ENCODE data around the gene TMCO5A.
"Not testable (repeated sequence)": the region's sequence is repeated elsewhere in the genome, so short reads cannot be mapped to it uniquely, and the experiment has no call there.

TMCO5A gene

DNA sequence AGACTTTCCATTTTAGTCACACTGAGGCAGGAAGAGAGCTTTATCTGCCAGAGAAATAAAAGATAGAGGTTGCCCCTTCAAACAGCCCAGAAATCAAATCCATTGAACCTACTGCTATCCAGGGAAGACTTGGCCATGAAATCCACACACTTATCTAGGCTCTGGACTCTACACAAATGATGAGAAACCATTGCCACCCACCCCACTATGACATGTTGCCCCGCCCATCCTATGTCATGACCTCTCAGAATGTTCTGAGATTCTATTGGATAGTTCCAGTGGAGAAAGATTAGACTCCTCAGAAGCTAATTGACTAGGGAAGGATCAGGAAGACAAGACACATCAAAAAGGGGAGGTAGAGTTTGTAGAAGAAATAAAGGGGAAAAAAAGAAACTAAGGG, at the start of gene TMCO5A:
TSS of gene TMCO5A (plus strand) at position 301 of the 400 bp plus-strand sequence. CDS start 1,684 bp downstream, outside the sequence.
- DNase-seq (ENCODE audit: low read depth): no peak

DNA sequence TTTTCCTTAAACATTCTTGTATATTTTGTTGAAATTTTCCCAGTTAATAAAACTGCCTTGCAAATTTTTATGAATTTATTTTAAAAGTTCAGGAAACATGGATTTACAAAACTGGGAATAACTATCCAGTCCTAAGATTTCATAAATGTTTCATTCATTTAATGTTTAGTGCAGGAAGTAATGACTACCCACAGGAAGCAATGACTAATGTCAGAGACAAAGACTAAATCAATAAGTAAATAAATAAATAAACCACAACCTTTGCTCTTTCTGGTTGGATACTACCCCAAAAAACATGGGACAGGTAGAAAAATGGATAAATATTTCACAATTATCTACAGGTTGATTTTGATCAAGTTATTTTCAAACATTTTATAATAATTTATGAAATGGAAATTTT, 48.8 kb upstream of the TMCO5A start:
- DNase-seq (ENCODE audit: low read depth): no peak

DNA sequence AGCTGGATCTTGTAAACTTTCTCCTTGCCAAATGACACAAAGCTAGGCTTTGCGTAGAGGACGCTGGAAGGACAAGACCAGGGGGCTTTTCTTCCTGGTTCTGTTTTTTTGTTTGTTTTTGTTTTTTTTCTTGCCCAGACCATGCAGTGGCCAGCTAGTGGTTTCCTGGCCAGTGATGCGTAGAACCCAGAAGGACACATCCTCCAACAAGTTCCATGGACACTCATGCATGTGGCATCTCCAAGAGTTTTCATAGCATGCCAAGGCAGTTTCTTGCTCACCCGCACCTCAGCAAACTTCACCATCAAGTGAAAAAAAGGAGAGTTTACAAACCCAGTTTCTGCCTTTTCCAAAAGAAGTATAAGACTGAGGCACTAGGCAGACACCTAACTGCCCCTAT, 46.1 kb upstream of the TMCO5A start:
- no peak for DNase-seq (ENCODE audit: low read depth)

GRCh38 chr15:37891766-37892368, 42.6 kb upstream of the TMCO5A start:
- DNase-seq (ENCODE audit: low read depth): peak; percentile 78

DNA sequence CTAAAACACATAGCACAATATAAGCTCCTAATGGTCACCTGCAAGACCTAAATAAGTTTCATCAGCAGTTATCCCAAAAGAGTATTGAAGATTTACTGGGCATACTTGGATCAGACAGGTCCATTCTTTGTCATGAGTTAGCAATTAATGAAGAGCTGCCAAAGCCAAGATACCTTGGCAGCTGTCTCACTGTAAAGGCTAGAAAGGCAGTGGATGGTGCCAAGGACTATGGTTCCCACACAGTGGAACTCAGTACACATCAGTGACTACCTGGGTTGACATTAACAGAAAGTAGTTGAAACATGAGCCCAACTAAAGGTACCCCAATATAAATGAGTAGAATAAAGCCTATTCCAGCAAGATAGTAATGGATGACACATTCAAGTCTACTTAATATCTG, 41.1 kb upstream of the TMCO5A start:
- DNase-seq (ENCODE audit: low read depth): no peak

DNA sequence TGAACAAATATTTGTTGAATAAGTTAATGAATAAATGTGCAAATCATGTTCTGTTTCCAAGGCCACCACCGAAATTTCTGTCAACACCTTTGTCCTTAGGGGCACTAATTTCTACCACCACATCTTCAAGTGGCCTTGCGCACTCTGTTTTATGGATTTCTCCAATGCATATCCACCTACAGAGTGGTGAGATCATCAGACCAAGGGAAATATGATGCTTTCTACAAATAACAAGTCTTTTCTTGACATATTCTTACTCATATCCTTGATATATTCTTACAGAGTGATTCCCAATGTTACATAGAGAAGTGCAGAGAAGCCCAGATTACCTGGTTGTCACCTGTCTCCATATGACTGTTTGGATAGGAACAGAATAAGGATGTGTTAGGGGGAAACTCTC, 36.1 kb upstream of the TMCO5A start:
- no peak for DNase-seq (ENCODE audit: low read depth)

- DNase-seq (ENCODE audit: low read depth): peak; percentile 91
These were observed 33.9 kb upstream of the TMCO5A start for GRCh38 chr15:37900326-37901221.

GRCh38 chr15:37902126-37902525, 32.3 kb upstream of the TMCO5A start:
- no peak for DNase-seq (ENCODE audit: low read depth)

DNA sequence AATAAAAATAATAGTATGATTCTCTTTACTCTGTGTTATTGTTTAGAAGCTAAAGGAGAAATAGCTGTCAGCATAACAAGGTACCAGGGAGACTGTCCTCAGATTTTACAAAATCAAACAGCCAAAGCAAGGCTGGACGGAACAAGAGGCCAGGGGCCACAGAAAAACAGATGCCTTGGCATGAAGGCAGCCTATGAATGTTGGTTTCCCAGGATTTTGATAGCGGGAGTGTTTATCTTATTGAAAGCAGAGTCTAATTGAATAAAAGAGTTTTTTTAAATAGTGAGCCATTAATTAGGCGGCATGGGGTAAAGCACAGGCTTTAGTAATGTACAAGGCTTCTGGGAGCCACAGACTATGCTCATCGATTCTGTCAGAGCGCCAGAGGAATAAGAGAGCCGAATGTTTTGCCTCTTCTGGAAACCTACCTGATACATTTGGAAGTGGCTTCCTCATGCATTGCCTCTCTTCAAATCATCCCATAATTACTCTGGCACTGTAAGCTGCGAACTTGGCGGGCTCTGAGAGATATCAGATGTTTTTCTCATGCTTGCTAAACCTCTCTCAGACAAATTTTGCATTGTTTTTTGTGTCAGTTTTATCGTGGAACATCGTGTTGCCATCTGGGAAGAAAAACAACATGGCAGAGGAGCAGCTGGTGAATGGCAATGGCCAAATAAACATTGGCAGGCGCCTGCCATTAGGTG, 30.4 kb upstream of the TMCO5A start:
- no peak for DNase-seq (ENCODE audit: low read depth)

GRCh38 chr15:37907136-37907535, 27.3 kb upstream of the TMCO5A start:
- DNase-seq (ENCODE audit: low read depth): peak; percentile 23

GRCh38 chr15:37921527-37922385, 12.7 kb upstream of the TMCO5A start:
- peak; percentile 49 for DNase-seq (ENCODE audit: low read depth)

DNA sequence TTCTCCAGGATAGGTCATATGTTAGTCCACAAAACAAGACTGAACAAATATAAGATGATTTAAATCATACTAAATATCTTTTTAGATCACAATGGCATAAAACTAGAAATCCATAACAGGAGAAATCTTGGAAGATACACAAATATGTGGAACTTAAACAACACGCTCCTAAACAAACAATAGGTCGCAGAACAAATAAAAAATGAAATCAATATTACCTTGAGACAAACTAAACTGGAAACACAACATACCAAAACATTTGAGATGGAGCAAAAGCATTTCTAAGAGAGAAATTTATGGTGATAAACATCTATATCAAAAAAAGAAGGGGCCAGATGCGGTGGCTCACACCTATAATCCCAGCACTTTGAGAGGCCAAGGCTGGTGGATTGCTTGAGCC, 8.3 kb upstream of the TMCO5A start:
- no peak for DNase-seq (ENCODE audit: low read depth)

DNA sequence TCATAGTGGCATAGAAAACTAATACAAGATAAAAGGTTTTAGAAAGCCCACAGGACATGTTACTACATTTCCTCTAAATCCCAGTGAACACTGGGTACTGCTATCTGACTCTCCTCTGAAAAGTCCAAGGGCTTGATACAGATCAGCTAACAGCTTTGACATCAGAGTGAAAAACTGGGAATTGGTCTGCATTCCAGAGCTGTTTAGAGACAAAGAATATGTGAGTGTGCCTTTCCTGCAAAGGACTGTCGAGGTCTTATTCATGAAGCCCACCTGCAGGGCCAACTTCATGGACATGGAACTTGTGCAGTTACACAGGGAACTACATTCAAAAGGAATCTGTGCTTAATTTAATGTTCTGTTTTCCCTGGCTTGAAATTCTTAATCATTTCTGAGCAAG, 5.2 kb upstream of the TMCO5A start:
- peak; percentile 38 for DNase-seq (ENCODE audit: low read depth)

- peak; percentile 35 for DNase-seq (ENCODE audit: low read depth)
These were observed 3.1 kb upstream of the TMCO5A start for GRCh38 chr15:37931321-37931720.

- DNase-seq (ENCODE audit: low read depth): peak; percentile 73
These were observed 2.6 kb upstream of the TMCO5A start for GRCh38 chr15:37931868-37932267.

DNA sequence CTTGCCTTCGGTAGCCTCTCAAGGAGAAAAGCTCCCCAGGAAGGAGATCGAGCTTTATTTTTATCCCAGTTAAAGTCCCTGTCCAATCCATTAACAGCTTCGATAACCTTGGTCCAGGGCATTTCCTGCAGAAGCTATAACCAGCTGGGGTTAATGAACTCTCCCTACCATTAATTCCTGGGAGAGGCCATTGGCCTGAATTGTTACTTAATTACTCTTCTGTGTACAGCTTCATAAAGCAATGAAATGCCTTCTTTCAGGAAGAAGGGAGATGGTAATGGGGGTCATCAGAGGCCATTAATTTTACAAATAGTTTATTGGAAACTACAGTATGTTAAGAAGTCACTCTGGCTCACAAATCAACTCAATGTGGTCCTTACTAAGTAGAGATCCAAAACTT, 1.9 kb upstream of the TMCO5A start:
- DNase-seq (ENCODE audit: low read depth): no peak

GRCh38 chr15:37933666-37934065, 774 bp upstream of the TMCO5A start:
- DNase-seq (ENCODE audit: low read depth): peak; percentile 90

- DNase-seq (ENCODE audit: low read depth): no peak
These were observed 6.4 kb downstream of the TMCO5A start for GRCh38 chr15:37940876-37941275.

DNA sequence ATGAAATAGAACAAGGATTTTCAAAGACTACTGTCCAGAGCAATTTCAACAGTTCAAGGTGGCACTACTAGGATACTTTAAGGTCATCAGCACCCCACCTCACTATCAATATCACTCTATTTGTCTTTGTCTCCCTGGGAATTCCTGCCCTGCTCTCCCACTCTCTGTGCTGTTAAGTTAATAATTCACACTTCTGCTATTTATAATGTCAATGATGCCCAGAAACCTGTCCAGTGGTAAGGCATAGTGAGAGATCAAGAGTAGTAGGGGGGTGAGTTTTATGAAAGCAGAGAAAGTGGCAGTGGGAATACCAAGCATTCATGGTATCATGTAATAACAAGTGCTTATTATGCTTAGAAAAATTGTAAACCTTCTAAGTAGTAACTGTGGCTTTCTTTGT, 7.3 kb downstream of the TMCO5A start:
- DNase-seq (ENCODE audit: low read depth): no peak

DNA sequence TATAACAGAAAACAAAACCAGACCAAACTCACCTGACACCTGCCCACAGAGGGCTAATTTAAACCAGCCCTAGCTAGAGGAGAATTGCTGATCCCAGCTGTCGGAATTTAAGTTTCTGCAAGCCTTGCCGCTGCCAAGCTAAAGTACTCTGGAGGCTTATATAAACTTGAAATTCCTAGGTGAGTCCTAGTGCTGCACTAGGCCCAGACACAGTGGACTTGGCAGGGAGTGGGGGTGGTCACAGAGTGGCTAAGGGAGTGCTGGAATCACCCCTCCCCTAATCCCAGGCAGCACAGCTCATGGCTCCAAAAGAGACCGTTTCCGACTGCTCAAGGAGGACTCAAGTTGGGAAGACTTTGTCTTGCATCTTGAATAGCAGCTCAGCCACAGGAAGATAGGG, 17.6 kb downstream of the TMCO5A start:
- DNase-seq (ENCODE audit: low read depth): no peak

DNA sequence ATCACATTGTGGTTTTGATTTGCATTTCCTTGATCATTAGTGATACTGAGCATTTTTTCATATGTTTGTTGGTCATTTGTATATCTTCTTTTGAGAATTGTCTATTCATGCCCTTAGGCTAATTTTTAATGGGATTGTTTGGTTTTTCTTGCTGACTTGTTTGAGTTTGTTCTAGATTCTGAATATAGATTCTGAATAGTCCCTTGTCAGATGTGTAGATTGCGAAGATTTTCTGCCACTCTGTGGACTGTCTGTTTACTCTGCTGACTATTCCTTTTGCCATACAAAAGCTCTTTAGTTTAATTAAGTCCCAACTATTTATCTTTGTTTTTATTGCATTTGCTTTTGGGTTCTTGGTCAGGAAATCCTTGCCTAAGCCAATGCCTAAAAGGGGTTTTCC, 26.3 kb downstream of the TMCO5A start:
- not testable (repeated sequence) for DNase-seq (ENCODE audit: low read depth)

GRCh38 chr15:37967788-37968187, 33.3 kb downstream of the TMCO5A start:
- DNase-seq (ENCODE audit: low read depth): no peak

All from amniotic epithelial cell (primary cell).